ENCODE measurements around the gene CIAO3. TPM values are rescaled to one million over a fixed set of nuclear protein-coding genes. Genes with fewer than 3 reads are reported as not detected.

CIAO3 gene
- total and polyA plus RNA-seq, 10 of the 15 experiments (the other 5 are each of a cell fraction or from before 2014, with no cell fraction given): 1.4 to 37.5 (median 30.8) TPM

GRCh38 chr16:785563-786535 is 45.1 kb upstream of the CIAO3 start (continued):
- TF ChIP-seq HSF1 (IDR thresholded peaks at IDR 0.05; ENCODE audit: low read depth, low read length): no peak
- TF ChIP-seq SIX5 (IDR thresholded peaks at IDR 0.05; ENCODE audit: low read depth, low read length, severe bottlenecking): no peak
- TF ChIP-seq NR2F1 (conservative IDR thresholded peaks at IDR 0.05): no peak
- peak; percentile 60 to 80 (median 74) for TF ChIP-seq CTCF (IDR thresholded peaks at IDR 0.05 in 2 of 3, conservative IDR thresholded peaks at IDR 0.05 in 1 of 3; ENCODE audit: control insufficient read depth in 2 of 3, extremely low read depth in 1 of 3, insufficient read depth in 1 of 3, low read depth in 3 of 3, low read length in 3 of 3)
- no peak for TF ChIP-seq POLR2A (IDR thresholded peaks at IDR 0.05; ENCODE audit: low read depth, low read length)
- TF ChIP-seq SMARCA5 (IDR thresholded peaks at IDR 0.05): no peak
- TF ChIP-seq, protein P1, sequence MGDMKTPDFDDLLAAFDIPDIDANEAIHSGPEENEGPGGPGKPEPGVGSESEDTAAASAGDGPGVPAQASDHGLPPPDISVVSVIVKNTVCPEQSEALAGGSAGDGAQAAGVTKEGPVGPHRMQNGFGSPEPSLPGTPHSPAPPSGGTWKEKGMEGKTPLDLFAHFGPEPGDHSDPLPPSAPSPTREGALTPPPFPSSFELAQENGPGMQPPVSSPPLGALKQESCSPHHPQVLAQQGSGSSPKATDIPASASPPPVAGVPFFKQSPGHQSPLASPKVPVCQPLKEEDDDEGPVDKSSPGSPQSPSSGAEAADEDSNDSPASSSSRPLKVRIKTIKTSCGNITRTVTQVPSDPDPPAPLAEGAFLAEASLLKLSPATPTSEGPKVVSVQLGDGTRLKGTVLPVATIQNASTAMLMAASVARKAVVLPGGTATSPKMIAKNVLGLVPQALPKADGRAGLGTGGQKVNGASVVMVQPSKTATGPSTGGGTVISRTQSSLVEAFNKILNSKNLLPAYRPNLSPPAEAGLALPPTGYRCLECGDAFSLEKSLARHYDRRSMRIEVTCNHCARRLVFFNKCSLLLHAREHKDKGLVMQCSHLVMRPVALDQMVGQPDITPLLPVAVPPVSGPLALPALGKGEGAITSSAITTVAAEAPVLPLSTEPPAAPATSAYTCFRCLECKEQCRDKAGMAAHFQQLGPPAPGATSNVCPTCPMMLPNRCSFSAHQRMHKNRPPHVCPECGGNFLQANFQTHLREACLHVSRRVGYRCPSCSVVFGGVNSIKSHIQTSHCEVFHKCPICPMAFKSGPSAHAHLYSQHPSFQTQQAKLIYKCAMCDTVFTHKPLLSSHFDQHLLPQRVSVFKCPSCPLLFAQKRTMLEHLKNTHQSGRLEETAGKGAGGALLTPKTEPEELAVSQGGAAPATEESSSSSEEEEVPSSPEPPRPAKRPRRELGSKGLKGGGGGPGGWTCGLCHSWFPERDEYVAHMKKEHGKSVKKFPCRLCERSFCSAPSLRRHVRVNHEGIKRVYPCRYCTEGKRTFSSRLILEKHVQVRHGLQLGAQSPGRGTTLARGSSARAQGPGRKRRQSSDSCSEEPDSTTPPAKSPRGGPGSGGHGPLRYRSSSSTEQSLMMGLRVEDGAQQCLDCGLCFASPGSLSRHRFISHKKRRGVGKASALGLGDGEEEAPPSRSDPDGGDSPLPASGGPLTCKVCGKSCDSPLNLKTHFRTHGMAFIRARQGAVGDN (IDR thresholded peaks at IDR 0.05): no peak
- TF ChIP-seq CBX5 (IDR thresholded peaks at IDR 0.05; ENCODE audit: low read depth): no peak
- no peak for TF ChIP-seq RELA (IDR thresholded peaks at IDR 0.05; ENCODE audit: borderline replicate concordance, partially characterized antibody)
- TF ChIP-seq, protein P2, sequence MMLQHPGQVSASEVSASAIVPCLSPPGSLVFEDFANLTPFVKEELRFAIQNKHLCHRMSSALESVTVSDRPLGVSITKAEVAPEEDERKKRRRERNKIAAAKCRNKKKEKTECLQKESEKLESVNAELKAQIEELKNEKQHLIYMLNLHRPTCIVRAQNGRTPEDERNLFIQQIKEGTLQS (IDR thresholded peaks at IDR 0.05; ENCODE audit: borderline replicate concordance, extremely low read depth, low read depth, low read length): no peak
- TF ChIP-seq BRCA1 (IDR thresholded peaks at IDR 0.05; ENCODE audit: low read depth, low read length): no peak
- TF ChIP-seq MAX (IDR thresholded peaks at IDR 0.05; ENCODE audit: low read depth, low read length): no peak
- no peak for TF ChIP-seq GATAD2B (conservative IDR thresholded peaks at IDR 0.05; ENCODE audit: low read depth)
- TF ChIP-seq HCFC1 (IDR thresholded peaks at IDR 0.05; ENCODE audit: low read length): no peak
- TF ChIP-seq TCF3 (IDR thresholded peaks at IDR 0.05; ENCODE audit: borderline replicate concordance, insufficient read depth, low read depth, low read length): no peak

All from GM12878 (cell line).